ENCODE results near the gene PPP1R1C.

DNA sequence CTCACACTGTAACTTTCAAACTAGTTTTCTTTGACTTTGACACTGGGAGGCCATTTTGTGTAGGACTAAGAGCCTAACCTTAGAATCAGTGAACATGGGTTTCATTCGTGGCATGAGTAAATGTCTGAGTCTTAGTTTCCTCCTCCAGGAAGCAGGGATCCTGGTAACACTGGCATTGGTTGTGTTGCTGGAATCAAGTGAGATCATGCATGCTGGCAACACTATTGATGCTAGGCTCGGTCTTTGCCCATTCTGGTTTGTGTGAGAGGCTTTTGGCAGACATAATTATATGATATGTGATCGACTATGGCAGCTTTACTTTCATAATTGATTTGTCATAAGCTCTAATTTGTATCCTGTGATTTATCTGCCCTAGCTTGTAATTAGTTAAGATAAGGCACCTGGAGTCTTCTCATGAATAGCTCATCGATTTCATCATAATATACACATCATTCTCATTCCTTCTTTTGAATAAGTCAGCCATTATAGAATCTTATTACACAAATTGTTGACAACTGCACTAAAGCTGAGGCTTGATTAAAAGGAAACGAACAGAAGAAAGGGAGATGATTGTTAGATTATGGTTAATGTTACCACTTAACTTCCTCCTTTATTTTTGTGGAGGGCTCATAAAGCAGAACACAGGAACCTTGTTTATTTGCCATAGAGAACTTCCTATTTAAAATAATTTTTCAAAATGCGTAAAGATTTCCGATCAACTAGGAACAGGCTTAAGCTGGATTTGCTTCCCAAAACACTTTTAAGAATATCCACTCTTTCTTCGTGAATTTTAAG is 12.6 kb downstream of the PPP1R1C start:
- no peak for TF ChIP-seq CTCF (IDR thresholded peaks at IDR 0.05)
- TF ChIP-seq POLR2A (IDR thresholded peaks at IDR 0.05), result no peak
- no peak for TF ChIP-seq EP300 (IDR thresholded peaks at IDR 0.05)
- TF ChIP-seq POLR2AphosphoS5 (IDR thresholded peaks at IDR 0.05), result no peak
